HTR-8/SVneo (cell line): ENCODE data around the gene MAMDC4.
"Not testable (repeated sequence)": the region's sequence is repeated elsewhere in the genome, so short reads cannot be mapped to it uniquely, and the experiment has no call there.

Source experiments
- DNase-seq: peaks from one replicate; pipeline ENCODE4 v3.0.0; 2011; ENCODE audit warnings: low spot score, mixed read lengths; ENCODE audit not compliant: insufficient read length
- FAIRE-seq: peaks from 2 replicates; lab custom pipeline; 2011; peaks lifted over from hg19 to GRCh38; lab: Jason Lieb, UNC

MAMDC4 gene

DNA sequence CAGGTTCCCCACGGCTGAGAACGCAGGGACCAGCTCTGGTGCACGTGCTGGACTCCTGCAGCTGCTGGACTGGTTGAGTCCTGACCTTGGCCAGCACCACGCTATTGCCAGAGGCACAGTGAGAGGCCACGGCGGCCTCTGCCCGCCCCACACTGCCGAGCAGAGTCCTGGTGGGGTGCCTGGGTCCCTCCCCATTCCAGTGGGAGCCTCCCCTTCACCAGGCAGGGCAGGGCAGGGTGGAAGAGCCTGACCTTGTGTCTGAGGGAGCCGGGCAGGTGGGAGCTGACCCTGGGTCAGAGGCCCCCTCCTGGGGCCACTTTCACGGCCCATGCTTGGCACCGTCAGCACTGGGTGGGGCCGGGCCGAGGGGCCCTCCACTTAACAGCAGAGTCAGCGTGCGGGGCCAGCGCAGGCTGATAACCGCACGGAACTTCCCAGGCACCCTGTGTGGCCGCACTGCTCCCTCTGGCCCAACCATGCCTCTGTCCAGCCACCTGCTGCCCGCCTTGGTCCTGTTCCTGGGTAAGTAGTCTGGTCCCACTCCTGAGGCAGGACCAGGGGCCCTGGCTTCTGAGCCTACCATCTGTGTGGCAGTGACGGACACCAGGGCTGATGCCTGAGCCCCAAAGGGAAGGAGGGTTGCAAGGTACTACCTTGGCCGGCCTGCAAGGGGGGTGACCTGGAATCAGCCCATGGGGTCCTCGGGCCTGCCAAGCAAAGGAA lies at the start of gene MAMDC4:
MAMDC4 (plus strand) TSS at position 406 of the 723 bp plus-strand sequence; CDS start at position 477, 71 bp downstream.
- no peak for DNase-seq
- FAIRE-seq = no peak

DNA sequence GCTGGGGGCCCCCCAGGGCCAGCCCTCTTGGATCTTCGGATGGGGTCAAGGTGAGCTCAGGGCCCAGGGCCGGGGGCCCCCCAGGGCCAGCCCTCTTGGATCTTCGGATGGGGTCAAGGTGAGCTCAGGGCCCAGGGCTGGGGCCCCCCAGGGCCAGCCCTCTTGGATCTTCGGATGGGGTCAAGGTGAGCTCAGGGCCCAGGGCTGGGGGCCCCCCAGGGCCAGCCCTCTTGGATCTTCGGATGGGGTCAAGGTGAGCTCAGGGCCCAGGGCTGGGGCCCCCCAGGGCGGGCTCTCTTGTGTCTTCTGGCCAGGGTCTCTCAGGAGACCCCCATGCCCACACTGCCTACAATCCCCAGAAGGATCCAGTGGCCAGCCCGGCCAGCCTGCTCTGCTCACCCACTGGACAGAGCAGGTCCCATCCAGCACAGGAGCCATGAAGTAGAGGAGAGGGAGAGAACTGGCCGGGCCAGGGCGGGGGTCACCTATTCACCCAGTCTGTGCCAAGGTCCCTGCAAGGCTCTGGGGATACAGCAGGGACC lies 49.1 kb upstream of the MAMDC4 start:
- not testable (repeated sequence) for DNase-seq, FAIRE-seq

DNA sequence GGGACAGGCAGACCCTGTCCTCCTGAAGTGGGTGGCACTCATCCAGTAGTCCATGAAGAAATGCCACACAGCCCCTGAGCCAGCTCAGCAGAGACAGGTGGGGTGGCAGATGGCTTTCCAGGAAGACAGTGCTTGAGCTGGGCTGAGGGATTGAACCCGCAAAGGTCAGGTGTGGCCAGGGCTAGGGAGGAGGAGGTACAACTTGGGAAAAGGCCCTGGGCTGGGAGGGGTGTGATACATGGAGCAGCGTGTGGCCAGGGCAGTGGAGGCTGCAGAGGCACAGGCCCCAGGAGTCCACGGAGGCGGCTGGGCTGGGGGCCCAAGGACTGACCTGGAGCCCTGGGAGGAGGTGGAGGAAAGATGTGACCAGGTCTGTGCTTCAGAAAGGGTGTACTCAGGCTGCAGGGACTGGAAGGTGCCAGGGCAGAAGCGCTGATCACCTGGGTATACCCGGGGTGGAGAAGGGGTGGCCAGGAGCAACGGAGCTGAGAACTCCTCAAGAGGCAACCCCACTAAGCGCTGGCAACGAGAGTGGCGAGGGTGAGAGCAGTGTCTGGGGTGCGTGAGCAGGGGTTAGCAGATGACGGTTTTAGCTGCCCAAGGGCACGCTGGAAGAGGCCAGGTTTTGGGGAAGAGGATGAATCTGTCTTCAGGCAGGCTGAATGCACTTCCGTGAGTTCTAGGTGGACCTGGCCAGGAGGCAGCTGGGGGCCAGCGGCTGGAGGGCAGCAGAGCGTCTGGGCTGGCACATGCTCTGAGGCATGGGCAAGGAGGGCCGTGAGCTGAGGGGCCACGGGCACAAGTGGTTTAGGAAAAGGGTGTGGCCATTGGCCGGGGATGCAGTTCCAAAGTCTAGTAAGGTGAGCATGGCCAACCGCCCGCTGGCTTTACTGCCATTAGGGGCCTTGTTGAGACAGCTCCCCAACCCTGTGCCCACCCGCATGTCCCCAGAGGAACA lies 48.3 kb upstream of the MAMDC4 start:
- DNase-seq (no peak), FAIRE-seq (no peak)

DNA sequence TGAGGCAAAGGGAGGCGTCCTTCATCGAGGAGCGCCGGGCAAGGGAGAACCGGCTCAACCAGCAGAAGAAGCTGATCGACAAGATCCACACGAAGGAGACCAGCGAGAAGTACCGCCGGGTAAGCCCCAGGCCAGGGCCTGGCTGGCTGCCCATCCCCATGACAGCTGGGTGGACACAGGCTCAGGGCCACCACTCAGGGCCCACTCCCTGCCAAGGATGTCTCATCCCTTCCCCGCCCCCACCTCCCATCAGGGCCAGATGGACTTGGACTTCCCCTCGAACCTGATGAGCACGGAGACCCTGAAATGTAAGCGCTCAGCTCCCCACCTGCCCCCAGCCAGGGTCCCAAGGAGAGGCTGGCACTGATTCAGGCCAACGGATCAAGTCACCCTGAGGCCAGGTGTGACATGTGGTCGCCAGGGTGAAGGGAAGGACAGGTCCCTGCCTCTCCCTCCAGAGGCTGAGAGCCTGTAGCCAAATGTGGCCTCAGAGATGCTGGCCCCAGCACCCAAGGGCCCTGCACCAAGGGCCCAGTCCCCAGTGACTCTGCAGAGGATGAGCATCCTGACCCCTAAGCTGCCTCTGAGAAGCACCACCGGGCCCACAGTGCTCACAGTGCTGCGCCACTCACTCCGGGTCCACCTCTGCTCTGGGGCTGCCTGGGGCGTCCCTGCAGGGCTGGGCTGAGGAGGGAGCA lies 47.5 kb upstream of the MAMDC4 start:
- DNase-seq = no peak
- no peak for FAIRE-seq

DNA sequence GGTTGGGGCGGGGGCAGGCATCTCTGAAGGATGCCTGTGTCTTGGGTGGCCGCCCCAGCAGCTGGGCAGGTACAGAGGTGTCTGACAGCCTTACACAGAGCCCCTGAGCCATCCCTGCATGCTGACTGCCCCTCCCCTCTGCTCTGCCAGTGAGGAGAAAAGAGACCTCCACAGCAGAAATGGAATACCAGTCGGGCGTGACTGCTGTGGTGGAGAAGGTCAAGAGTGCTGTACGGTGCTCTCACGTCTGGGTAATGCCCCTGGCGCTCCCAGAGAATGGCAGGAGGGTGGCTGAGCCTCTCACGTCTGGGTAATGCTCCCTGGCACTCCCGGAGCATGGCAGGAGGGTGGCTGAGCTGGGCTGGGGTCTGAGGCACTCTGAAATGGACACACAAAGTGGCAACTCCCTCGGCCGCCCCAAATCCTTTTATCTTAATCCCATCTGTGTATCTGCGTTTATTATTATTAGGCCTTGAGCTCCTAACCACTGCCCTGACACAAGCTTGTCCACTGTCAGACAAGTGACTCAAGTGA lies 46.9 kb upstream of the MAMDC4 start:
- DNase-seq (no peak), FAIRE-seq (no peak)

DNA sequence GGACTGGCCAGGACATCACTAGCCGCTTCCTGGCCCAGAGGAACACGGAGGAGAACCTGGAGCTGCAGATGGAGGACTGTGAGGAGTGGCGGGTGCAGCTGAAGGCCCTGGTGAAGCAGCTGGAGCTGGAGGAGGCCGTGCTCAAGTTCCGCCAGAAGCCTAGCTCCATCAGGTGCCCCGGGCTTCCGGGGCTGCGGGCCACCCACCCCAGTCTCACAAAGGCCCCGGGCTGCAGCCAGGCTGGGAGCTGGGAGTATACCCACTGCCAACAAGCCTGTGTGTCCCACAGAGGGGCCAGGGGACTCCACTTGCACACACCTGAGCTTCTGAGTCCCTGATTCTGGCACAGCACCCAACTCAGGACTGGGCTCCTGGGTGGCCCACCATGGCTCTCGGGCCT lies 46.1 kb upstream of the MAMDC4 start:
- FAIRE-seq = no peak
- DNase-seq = no peak

DNA sequence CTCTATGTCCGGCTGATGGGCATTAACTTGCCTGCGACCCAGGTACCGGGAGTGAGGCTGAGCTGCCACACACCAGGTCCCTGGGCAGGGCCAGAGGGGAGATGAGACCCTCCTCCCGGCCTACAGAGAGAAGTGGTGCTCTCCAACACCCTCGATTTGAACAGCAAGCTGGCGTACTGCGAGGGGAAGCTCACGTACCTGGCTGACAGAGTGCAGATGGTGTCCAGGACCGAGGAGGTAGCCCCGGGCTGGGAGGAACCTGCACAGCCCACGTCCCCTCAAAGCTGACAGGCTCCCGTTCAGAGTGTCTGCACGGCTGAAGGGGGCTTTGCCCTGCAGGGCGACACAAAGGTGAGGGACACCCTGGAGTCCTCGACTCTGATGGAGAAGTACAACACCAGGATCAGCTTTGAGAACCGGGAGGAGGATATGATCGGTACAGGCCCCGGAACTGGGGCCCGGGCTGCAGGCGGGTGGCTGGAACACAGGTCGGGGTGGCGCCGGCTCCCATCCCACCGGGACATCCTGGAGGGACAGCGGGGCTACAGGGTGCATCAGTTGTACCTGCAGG lies 45.4 kb upstream of the MAMDC4 start:
- FAIRE-seq (no peak), DNase-seq (no peak)

DNA sequence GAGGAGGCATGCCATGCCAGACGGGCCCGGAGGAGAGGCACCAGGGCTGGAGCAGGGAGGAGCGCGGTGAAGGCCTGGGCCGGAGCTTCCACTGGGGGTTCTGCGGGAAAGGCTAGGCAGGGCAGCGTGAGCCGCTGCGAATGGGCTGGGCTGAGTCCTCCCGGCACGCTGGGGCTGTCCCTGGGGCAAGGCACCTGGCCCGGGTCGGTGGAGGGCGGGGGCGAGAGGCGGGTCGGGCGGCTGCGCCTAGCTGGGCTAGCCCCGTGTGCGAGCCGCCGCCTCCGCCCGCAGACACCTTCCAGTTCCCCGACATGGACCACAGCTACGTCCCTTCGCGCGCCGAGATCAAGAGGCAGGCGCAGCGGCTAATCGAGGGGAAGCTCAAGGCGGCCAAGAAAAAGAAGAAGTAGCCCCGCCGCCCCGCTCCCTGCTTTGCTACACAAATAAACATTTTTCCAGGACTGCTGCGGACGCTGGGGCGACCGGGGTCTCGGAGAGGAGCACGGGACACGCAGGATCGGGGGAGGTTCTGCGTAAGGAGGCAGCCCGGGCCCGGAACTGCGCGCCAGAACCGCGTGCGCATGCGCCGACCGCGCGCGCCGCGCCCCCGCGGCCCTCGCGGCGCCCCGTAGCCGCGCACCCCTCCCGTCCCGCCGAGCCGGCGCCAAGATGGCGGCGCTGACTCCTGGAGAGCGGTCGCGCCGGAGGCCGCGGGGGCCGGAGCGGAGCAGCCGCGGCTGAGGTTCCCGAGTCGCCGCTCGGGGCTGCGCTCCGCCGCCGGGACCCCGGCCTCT lies 44.7 kb upstream of the MAMDC4 start, which contains the start of gene RABL6:
RABL6 (plus strand) TSS at position 668 of the 794 bp plus-strand sequence. CDS start 249 bp downstream, outside the sequence.
- FAIRE-seq (peak; percentile 28), DNase-seq (peak; percentile 81)

DNA sequence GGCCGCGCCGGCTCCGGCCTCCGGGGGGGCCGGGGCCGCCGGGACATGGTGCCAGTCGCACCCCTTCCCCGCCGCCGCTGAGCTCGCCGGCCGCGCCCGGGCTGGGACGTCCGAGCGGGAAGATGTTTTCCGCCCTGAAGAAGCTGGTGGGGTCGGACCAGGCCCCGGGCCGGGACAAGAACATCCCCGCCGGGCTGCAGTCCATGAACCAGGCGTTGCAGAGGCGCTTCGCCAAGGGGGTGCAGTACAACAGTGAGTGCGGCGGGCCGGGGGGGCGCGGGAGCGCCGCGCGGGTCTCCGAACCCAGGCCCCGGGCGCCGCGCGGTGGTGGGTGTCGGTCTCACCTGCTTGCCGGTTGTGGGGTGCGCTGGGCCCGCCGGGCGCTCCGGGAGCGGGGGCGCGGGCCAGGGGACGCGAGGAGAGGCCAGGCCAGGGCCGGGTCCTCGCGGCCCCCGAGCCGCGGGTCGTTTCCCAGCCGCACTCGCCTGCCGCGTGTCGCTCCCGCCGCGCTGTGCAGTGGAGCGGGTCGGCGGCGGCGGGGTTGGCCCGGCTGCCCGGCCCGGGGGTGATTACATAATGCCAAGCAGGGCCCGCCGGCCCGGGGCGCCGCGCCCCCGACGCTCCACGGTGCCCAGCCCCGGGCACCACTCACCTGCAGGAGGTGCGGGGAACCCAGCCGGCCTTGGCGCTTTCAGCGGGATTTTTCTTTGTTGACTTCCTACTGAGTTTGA lies 43.9 kb upstream of the MAMDC4 start:
- DNase-seq (no peak), FAIRE-seq (no peak)

DNA sequence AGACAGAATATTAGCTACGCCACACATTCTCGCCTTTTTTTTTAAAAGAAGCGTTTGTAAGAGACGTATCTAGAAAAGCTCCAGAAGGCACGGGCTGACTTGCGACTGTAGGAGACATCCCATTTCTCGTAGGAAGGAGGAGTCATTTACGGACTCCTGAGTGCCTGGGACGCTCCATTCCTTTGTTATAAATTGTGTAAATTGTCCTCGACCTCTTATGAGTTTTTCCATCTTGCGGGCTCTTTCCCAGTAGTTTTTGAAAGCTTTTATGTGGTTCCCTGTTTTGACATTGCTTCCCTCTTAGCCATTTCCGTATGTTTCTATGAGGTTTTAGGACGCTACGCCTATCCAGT lies 43.4 kb upstream of the MAMDC4 start:
- FAIRE-seq (no peak), DNase-seq (no peak)

DNA sequence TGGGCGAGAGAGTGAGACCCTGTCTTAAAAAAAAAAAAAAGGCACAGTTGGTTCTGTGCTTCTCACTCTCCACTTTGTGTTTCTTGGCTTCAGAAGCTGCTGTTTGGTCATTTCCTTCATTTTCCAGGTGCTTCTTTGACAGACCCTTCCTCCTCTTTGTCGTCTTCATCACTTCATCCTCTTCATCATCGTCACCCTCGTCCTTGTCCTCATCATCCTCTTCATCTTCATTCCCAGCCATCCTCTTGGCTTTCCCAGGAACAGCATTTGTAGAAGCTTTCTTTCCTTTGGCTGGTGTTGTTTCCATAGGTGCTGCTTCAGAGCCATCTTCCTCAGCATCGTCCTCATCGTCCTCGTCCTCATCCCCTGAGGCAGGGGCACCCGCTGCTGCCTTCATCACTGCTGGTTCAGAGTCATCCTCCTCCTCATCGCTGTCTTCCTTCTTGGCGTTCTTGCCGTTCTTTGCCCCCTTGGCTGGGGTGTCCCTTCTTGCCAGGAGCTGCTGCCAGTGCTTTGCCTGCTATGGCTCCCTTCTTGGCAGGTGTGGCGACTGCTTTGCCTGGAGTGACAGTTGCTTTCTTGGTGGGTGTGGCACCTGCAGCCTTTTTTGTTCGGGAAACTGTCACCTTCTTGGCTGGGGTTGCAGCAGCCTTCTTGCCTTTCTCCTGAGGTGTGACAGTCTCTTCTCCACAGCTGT lies 37.3 kb upstream of the MAMDC4 start:
- no peak for FAIRE-seq
- DNase-seq = no peak

DNA sequence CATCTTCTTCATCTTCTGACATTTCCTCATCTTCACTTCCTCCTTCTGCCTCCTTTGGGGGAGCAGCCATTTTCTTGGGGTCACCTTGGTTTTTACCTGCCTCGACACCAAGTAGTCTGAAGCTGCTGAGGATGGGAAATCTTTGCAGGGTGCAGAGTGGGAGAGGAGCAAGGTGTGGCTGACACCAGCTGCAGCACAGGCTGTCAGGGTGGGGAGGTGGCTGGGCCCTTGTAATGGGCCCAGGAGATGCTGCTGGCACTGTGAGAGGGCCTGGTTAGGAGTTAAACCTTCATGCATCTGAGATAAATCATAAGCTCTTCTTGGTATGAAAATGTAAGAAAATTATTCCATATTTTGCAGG lies 36.7 kb upstream of the MAMDC4 start:
- FAIRE-seq = no peak
- no peak for DNase-seq

DNA sequence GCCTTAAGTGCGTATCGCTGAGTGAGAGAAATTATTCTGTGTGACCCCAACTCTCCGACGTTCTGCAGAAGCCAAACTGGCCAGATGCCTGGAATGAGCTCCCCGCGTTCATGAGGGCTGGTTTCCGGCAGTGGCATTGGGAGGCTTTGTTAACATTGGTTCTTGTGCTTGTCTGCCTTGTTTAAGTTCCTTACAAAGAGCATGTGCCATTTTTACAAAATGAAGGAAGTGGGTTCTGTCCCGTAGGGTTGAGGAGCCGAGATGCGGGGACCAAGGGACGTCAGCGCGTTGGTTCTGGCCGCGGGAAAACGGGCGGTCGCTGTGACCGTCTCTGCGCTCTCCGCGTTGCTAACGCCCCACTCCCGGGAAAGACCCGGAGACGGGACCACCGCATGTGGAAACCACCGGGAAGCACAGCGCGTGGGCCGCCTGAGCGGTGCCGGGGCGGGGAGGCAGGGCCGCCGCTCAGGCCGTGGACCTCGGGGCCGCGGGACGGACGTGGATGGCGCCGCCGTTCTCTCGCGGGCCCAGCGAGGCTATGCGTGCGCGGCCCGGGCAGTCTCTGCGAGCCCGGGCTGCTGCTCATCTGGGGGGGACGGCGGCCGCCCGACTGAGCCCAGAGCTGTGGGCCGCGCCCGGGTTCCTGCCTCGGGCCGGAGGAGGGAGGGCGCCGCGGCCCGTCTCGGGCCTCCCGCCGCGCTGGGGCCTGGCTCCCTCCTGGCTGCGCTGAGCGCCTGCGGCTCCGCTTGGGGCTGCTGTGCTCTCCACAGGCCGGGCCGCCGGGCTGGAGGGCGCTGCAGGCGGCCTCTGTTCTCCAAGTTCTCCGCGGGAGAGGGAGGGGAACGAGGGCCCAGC lies 30.9 kb upstream of the MAMDC4 start:
- FAIRE-seq = no peak
- DNase-seq = no peak

DNA sequence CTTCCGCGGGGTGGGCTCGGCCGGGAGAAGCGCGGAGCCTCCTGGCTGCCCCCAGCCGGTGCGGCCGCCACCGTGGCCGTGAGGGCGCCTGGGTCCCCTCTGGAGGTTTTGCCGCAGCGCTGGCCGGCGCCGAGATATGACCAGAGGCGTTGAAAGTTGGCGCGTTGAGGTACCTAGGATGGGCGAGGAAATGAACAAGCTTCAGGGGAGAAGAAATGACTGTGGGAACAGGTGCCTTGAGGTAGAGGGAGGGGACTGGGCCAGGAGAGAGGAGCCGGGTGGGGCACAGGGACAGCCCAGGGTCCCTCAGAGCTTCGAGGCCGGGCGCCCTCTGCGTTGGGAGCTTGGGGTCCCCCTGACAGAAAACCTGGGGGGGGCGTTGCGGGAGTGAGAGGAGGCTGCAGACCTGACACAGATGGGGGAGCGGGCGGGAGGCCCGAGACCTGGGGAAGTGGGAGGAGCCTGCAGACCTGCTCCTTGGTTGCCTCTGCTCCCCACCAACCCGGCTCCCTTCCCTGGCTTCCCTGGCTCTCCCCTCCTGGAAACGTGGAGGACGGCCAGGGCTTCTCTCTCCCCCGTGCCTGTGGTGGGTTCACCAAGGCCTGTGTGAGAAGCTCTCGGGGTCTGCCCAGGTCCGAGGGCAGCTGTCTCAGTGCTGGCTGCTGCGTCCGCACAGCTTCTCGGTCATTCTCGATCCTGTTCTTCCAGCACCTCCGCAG lies 30.2 kb upstream of the MAMDC4 start:
- DNase-seq (no peak), FAIRE-seq (no peak)

DNA sequence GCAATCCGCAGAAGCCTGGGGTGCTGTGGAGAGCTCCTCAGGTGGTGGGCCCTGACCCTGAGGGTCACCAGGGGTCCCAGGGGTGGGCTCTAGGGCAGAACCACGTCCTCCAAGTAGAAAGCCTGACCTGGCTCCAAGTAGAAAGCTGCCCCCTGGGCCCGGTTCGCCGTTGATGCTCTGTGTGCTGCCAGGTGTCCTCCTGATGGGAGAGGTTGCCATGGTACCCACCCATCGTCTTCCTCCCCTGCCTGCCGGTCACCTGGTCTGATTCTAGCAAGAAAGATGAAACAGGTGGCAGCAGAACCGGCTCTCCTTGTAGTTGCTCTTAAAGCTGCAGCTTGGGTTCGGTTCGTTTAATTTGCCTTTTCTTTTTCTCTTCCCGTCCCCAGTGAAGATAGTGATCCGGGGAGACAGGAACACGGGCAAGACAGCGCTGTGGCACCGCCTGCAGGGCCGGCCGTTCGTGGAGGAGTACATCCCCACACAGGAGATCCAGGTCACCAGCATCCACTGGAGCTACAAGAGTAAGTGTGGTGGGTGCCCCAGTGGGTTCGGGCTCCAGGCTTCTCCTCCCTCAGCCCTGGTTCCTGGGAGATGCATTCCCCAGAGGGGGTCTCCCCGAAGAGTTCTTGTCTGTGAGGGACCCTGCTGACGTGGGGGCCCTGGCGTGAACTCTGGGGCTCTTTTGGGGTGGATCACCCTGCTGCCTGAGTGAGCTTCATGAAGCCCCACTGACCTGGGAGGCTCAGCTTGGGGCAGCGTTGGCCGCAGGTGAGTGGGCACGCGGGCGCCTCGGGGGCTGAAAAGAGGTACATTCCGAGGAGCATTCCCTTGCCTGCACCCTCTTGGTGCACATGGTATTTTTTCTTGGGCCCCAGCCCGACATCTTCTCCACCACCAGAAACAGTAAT lies 28.8 kb upstream of the MAMDC4 start:
- FAIRE-seq = no peak
- DNase-seq = no peak
